Hematopoietic multipotent progenitor cell treated with erythropoietin and hydrocortisone succinate and interleukin-3 and kit ligand, for 6 days (in vitro differentiated cells): Measurements from ENCODE around the gene ADH1A.
"Not testable (repeated sequence)": the region's sequence is repeated elsewhere in the genome, so short reads cannot be mapped to it uniquely, and the experiment has no call there.

Experiments
- DNase-seq: peaks from one replicate; pipeline ENCODE4 v3.0.0-alpha.2; 2015

The ADH1A gene

DNA sequence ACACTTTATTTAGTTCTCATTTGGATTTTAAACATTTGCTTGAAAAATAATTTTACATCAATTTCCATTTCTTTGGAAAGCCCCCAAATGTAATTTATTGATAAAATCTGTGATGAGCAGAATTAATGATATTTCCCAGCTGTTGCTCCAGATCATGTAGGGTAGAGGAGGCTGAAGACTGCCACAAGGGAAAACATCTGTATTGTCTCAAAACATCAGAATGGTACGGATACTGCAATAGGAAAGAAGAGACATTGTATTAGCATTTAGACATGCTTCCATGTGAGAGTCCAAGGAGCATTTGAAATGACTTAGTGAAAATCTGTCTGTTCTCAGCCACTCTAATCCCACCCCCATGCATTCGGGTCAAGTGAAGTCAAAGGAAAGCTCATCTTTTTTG is 14.4 kb downstream of the ADH1A start:
- DNase-seq = no peak

GRCh38 chr4:99275885-99276284 is 14.9 kb downstream of the ADH1A start:
- DNase-seq = no peak

DNA sequence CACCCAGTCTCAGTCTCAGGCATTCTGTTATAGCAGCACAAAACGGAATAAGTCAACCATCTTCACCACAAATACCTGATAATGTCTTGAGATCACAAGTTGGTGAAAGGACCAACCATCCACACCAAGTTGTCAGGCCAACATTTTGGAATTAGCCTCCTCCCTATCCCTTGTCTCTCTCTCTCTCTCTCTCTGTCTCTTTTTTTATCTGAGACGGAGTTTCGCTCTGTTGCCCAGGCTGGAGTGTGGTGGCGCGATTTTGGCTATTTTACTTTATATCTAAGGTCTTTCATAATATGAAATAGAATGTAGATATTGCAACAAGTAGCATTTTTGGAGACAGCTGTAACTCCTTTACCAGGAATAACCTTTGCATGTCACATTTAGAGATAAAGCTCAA is 15.7 kb downstream of the ADH1A start:
- DNase-seq = no peak

GRCh38 chr4:99273704-99274103 is 17.1 kb downstream of the ADH1A start:
- no peak for DNase-seq

DNA sequence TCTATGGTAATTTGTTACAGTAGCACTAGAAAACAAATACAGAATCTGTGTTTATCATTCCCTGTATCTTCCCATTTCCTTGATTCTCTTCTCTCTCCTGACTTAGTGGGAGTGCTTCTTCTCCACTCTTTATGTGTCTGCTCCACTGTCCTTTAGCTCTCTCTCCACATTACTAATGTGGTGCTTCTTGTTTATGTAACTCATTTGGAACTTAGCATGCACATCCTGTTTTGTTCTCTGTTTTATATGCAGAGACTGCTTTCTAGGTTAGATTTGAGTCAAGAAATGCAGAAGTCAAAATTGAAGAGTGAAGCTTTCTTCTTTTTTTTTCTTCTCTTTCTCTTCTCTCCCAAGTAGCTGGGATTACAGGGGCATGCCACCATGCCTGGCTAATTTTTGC is 25.9 kb downstream of the ADH1A start:
- no peak for DNase-seq

DNA sequence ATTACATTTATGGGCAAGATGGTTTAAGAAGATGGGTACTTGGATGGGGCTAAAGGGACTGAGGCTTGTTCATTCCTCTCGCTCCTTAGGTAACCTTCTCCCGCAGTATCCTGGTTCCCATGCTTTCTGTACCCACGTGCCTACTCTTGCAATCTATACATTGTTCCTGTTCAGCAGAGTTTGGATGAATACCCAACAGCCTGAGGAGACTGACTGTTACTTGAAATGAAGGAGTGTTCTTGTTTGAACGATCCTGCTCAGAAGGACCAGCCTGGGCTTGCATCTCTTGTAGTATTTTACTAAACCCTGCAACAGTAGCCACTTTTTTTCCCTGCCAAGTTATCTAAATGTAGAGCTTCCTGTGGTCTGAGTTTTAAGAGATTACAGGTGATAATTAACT is 38.0 kb downstream of the ADH1A start:
- DNase-seq = no peak

DNA sequence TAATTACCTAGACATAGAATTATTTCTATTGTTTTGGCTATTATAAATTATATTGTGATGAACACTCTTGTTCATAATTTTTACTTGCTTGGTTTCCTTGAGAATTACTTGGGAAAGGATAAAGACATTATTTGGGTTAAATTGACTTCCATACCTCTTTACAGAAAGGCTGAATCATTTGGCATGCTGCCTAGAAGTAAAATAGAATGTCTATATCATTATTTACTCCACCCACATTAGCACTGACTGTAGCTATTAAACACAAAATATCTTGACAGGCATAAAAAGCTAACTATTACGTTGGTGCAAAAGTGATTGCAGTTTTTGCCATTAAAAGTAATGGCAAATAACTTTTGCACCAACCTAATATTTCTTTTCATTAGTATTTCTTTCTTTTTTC is 42.1 kb downstream of the ADH1A start:
- DNase-seq = no peak

- DNase-seq = no peak
Observed at GRCh38 chr4:99235955-99236354, 54.8 kb downstream of the ADH1A start.

GRCh38 chr4:99234331-99235010 is 56.3 kb downstream of the ADH1A start:
- DNase-seq = no peak

DNA sequence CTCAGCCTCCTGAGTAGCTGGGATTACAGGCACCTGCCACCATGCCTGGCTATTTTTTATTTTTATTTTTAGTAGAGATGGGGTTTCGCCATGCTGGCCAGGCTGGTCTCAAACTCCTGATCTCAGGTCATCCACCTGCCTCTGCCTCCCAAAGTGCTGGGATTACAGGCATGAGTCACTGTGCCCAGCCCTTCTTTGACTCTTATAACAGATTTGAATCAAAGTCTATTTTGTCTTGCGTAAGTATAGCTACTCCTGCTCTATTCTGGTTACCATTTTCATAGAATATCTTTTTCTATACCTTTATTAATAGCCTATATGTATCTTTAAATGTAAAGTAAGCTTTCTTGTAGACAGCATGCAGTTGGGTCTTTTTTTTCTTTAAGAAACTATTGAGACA is 57.4 kb downstream of the ADH1A start:
- not testable (repeated sequence) for DNase-seq

DNA sequence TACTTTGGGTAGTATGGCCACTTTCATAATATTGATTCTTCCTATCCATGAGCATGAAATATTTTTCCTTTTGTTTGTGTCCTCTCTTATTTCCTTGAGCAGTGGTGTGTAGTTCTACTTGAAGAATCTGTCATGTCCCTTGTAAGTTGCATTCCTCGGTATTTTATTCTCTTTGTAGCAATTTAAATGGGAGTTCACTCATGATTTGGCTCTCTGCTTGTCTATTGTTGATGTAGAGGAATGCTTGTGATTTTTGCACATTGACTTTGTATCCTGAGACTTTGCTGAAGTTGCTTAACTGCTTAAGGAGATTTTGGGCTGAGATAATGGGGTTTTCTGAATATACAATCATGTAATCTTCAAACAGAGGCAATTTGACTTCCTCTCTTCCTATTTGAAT is 62.1 kb downstream of the ADH1A start:
- not testable (repeated sequence) for DNase-seq

DNA sequence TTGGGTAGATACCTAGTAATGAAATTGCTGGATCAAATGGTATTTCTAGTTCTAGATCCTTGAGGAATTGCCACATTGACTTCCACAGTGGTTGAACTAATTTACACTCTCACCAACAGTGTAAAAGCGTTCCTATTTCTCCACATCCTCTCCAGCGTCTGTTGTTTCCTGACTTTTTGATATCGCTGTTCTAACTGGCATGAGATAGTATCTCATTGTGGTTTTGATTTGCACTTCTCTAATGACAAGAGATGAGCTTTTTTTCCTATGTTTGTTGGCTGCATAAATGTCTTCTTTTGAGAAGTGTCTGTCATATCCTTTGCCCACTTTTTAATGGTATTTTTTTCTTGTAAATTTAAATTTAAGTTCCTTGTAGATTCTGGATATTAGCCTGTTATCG is 63.1 kb downstream of the ADH1A start:
- peak; percentile 11 for DNase-seq
